ENCODE results near the gene NHERF2.

The NHERF2 gene

DNA sequence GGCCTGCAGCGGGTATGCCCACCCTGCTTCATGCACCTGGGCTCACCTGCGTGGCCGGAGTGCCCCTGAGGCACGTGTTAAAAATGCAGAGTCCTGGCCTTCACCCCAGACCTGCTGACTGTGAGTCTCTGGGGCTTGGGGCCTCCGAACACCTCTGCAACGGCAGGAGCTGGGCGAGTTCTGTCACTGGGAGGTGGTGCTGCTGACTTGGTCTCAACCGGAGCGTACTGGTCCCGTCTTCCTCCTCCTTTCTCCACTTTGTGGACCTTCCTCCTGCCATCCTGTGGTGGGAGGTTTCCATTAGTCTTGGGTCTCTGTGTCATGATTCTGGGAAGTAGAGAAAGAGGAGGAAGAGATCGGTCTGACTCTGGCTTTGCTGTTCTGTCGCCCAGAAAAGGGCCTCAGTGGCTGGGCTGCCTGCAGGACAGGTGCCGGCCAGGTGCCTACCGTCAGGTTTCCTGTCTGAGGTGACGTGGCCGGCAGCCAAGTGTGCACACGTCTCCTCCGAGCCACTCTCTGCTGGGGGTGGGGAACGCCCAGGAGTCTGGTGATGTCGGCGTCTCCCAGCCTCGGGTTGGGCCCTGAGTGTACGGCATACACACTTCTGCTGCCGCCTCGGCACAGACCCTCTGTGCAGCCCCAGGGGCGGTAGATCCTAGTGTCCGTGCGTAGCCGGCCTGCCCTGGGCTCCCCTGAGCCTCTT, 28.0 kb downstream of the NHERF2 start:
- DNase-seq (ENCODE audit: extremely low read depth, low read depth), result no peak
- TF ChIP-seq, protein P1, sequence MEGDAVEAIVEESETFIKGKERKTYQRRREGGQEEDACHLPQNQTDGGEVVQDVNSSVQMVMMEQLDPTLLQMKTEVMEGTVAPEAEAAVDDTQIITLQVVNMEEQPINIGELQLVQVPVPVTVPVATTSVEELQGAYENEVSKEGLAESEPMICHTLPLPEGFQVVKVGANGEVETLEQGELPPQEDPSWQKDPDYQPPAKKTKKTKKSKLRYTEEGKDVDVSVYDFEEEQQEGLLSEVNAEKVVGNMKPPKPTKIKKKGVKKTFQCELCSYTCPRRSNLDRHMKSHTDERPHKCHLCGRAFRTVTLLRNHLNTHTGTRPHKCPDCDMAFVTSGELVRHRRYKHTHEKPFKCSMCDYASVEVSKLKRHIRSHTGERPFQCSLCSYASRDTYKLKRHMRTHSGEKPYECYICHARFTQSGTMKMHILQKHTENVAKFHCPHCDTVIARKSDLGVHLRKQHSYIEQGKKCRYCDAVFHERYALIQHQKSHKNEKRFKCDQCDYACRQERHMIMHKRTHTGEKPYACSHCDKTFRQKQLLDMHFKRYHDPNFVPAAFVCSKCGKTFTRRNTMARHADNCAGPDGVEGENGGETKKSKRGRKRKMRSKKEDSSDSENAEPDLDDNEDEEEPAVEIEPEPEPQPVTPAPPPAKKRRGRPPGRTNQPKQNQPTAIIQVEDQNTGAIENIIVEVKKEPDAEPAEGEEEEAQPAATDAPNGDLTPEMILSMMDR (IDR thresholded peaks at IDR 0.05; ENCODE audit: low read depth, low read length), result no peak

DNA sequence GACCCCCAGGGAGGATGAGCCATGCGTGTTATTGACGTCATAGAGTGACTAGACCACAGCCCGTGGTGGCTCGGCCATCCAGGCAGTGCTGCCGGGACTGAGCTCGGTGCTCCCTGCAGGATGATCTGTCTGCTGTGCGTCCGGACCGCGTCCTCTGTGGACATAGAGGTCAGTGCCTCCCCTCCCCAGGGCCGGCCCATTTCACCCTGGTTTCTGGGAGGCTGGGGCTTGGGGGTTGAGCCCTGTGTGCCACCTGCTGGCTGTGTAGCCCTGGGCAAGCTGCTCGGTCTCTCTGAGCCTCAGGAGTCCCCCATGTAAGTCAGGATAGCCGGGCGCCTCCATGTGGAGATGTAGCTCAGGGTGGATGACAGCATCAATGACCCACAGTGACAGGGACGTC, 29.4 kb downstream of the NHERF2 start:
- TF ChIP-seq, protein P1 (IDR thresholded peaks at IDR 0.05; ENCODE audit: low read depth, low read length), result peak; percentile 29
- no peak for DNase-seq (ENCODE audit: extremely low read depth, low read depth)

DNA sequence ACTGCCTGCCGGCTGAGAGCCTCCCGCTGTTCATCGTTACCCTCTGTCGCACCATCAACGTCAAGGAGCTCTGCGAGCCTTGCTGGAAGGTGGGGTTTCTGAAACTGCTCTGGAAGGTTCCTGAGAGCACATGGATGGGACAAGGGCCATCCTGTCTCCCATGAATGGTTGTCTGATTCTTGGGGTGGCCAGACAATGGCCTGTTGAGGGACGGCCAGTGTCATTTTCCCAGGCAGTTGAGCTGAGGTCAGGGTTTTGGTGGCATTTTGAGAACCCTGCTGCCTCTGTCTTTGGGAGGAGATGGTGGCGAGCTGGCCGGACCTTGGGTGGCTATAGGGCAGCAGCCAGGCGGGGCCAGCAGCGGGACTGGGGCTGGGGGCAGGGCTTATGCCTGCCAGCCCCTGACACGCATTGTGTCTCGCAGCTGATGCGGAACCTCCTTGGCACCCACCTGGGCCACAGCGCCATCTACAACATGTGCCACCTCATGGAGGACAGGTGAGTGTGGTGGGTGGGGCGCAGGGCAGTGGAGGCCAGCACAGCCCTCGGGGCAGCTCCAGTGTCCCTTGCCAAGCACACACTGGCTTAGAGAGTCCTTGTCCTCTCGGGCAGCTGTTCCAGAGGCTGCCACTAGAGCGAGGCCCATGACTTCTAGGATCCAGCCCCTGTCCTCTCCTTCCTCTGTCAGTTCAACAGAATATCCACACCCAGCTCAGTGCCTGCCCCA, 30.1 kb downstream of the NHERF2 start:
- TF ChIP-seq, protein P1 (IDR thresholded peaks at IDR 0.05; ENCODE audit: low read depth, low read length), result peak; percentile 7

DNA sequence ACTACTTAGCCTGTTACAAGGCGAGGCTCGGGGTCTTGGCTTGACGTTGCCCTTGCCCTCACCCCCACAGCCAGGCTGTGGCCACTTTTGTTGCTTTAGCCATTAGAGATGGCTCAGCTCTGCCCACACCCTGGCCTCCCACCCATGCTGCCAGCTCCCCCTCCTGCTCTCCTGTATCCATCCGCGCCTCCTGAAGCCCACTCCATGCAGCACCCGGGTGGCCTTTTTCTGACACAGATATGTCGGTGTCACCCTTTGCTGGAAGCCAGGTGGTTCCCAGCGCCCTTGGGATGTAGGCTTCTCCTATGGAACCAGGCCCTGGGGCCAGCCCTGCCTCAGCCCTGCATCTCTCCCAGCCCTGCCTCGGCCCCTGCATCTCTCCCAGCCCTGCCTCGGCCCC, 30.7 kb downstream of the NHERF2 start:
- TF ChIP-seq, protein P1 (IDR thresholded peaks at IDR 0.05; ENCODE audit: low read depth, low read length), result no peak
- no peak for DNase-seq (ENCODE audit: extremely low read depth, low read depth)

More for the DNA sequence above, 30.1 kb downstream of the NHERF2 start:
- no peak for DNase-seq (ENCODE audit: extremely low read depth, low read depth)

DNA sequence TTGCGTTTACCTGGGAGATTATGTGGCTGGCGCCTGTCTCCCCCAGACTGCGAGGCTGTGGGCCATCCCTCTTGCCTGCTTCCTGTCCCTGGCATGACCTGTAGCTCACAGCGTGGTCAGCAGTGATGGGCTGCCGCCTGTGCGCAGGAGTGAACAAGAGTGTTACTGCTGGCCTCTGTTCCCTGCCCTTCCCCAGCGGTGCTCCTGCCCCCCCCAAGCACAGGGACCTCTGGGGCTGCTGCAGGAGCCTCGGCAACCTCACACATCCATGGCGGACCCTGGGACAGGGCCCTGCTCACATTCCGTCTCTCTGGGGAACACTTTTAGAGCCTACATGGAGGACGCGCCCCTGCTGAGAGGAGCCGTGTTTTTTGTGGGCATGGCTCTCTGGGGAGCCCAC, 31.7 kb downstream of the NHERF2 start:
- no peak for DNase-seq (ENCODE audit: extremely low read depth, low read depth)
- TF ChIP-seq, protein P1 (IDR thresholded peaks at IDR 0.05; ENCODE audit: low read depth, low read length), result no peak

DNA sequence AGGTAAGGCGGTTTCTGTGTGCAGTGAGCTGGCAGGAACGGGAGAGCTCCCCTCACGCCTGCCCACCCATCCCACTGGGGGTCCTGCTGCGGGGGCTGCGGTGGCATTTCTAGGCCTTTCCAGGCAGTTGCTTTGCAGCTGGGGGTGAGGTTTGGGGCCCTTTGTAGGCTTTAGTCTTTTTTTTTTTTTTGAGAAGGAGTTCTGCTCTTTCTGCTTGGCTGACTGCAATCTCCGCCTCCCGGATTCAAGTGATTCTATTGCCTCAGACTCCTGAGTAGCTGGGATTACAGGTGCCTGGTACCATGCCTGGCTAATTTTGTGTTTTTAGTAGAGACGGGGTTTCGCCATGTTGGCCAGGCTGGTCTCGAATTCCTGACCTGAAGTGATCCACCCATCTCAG, 32.2 kb downstream of the NHERF2 start:
- TF ChIP-seq, protein P1 (IDR thresholded peaks at IDR 0.05; ENCODE audit: low read depth, low read length), result no peak
- no peak for DNase-seq (ENCODE audit: extremely low read depth, low read depth)

DNA sequence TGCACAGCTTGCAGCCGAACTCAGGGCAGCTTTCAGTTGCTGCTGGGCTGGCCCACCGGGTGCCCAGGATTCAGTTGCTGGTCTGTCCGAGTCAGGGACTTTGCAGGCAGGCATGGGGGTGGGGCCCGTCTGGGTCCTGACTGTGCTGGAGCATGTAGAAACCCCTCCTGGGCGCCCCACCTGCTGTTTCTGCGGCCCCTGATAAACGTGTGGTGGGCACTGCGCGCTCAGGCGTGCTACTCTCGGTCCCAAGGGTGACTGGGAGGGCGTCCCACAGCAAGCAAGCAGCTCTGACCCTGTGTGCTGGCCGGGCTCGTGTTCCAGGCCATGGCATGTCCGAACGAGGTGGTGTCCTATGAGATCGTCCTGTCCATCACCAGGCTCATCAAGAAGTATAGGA, 33.6 kb downstream of the NHERF2 start:
- TF ChIP-seq, protein P1 (IDR thresholded peaks at IDR 0.05; ENCODE audit: low read depth, low read length), result no peak
- no peak for DNase-seq (ENCODE audit: extremely low read depth, low read depth)
